MM.1S (cell line): Measurements from ENCODE around the gene CFAP298.

ENCODE experiments used
- EZH2 ChIP-seq: fragments of 300-600 bp; sonication (generic); optimal IDR thresholded peaks from 2 replicates; pipeline ENCODE3; 2017; ENCODE audit warnings: low read depth, mild to moderate bottlenecking, antibody characterized with exemption, low read length, mixed read lengths
- EZH2phosphoT487 ChIP-seq: fragments of 300-600 bp; sonication (generic); IDR thresholded peaks from 2 replicates; pipeline ENCODE4 v1.6.1; 2018; ENCODE audit warnings: antibody characterized with exemption, low read length
- TF ChIP-seq, protein P1 (sequence below): fragments of 300-600 bp; sonication (generic); IDR thresholded peaks from 2 replicates; pipeline ENCODE4 v1.5.1; 2016; ENCODE audit warnings: antibody characterized with exemption, low read length, mixed read lengths

DNA sequence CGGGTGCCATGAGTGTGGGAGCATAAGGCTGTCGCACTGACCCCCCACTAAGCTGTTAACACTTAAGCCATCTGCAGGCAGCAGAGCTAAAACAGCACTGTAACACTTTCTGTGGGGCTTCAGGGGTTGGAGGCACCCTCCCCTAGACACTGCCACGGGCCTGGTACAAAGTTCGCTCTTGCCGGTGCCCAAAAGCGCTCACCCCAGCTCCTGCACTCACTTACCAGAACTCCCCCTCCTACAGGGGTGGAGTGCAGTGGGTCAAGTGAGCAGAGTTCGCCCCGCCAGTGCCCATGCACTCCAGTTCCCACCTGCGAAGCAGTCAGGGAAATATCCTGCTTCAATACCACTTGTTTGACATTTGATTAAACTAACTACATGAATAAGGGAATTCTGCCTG is 46.3 kb upstream of the CFAP298 start:
- TF ChIP-seq, protein P1, sequence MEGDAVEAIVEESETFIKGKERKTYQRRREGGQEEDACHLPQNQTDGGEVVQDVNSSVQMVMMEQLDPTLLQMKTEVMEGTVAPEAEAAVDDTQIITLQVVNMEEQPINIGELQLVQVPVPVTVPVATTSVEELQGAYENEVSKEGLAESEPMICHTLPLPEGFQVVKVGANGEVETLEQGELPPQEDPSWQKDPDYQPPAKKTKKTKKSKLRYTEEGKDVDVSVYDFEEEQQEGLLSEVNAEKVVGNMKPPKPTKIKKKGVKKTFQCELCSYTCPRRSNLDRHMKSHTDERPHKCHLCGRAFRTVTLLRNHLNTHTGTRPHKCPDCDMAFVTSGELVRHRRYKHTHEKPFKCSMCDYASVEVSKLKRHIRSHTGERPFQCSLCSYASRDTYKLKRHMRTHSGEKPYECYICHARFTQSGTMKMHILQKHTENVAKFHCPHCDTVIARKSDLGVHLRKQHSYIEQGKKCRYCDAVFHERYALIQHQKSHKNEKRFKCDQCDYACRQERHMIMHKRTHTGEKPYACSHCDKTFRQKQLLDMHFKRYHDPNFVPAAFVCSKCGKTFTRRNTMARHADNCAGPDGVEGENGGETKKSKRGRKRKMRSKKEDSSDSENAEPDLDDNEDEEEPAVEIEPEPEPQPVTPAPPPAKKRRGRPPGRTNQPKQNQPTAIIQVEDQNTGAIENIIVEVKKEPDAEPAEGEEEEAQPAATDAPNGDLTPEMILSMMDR, result no peak
- TF ChIP-seq EZH2 (no peak), EZH2phosphoT487 (no peak)
